Hepatocyte (in vitro differentiated cells): ENCODE data around the gene CEP131. TPM values are rescaled to one million over a fixed set of nuclear protein-coding genes. Genes with fewer than 3 reads are reported as not detected.

ENCODE experiments used
- DNase-seq: peaks from one replicate; pipeline ENCODE4 v3.0.0-alpha.2; 2016; ENCODE audit warnings: low spot score
- H2AFZ ChIP-seq: fragments of 200-600 bp; sonication (generic); 2 replicates; pipeline ENCODE4 v1.6.0; 2016; ENCODE audit warnings: antibody characterized with exemption, mild to moderate bottlenecking
- H3K27ac ChIP-seq: fragments of 200-600 bp; sonication (generic); 2 replicates; pipeline ENCODE4 v1.5.1; 2016; ENCODE audit warnings: mild to moderate bottlenecking
- H3K27me3 ChIP-seq: fragments of 200-600 bp; sonication (generic); 2 replicates; pipeline ENCODE4 v1.6.1; 2016
- H3K36me3 ChIP-seq: fragments of 200-600 bp; sonication (generic); replicated peaks from 2 replicates; pipeline ENCODE4 v1.5.1; 2016; ENCODE audit warnings: low read depth; ENCODE audit not compliant: insufficient read depth
- H3K4me1 ChIP-seq: fragments of 200-600 bp; sonication (generic); 2 replicates; pipeline ENCODE4 v1.5.1; 2016; ENCODE audit warnings: mild to moderate bottlenecking, moderate library complexity; ENCODE audit not compliant: insufficient read depth
- H3K4me2 ChIP-seq: fragments of 200-600 bp; sonication (generic); 2 replicates; pipeline ENCODE4 v1.6.0; 2016
- H3K4me3 ChIP-seq: fragments of 200-600 bp; sonication (generic); 2 replicates; pipeline ENCODE4 v1.5.1; 2016; ENCODE audit warnings: mild to moderate bottlenecking
- H3K79me2 ChIP-seq: fragments of 200-600 bp; sonication (generic); 2 replicates; pipeline ENCODE4 v1.6.0; 2017; ENCODE audit warnings: mild to moderate bottlenecking
- H3K9me2 ChIP-seq: fragments of 200-600 bp; sonication (generic); replicated peaks from 2 replicates; pipeline ENCODE4 v1.6.0; 2017; ENCODE audit warnings: mild to moderate bottlenecking; ENCODE audit not compliant: insufficient read depth
- H3K9me3 ChIP-seq: fragments of 200-600 bp; sonication (generic); 2 replicates; pipeline ENCODE4 v1.5.1; 2016; ENCODE audit warnings: low read depth, mild to moderate bottlenecking
- H4K20me1 ChIP-seq: fragments of 200-600 bp; sonication (generic); 2 replicates; pipeline ENCODE4 v1.6.0; 2016; ENCODE audit warnings: mild to moderate bottlenecking; ENCODE audit not compliant: insufficient read depth, poor library complexity, severe bottlenecking
- EZH2 ChIP-seq: fragments of 200-600 bp; sonication (generic); IDR thresholded peaks from 2 replicates; pipeline ENCODE4 v1.6.1; 2016; ENCODE audit warnings: antibody characterized with exemption, mild to moderate bottlenecking, borderline replicate concordance
- EZH2phosphoT487 ChIP-seq: fragments of 200-600 bp; sonication (generic); IDR thresholded peaks from one replicate; pipeline ENCODE4 v1.6.1; 2018; ENCODE audit warnings: antibody characterized with exemption, mild to moderate bottlenecking, low read depth, moderate library complexity; ENCODE audit not compliant: unreplicated experiment, severe bottlenecking
- WGBS: methylation state at CpG from one replicate; pipeline ENCODE4 v1.1.6; 2016; ENCODE audit warnings: low lambda C conversion rate; ENCODE audit errors: missing lambda C conversion rate; 5-methylcytosine and 5-hydroxymethylcytosine counted together
- polyA plus RNA-seq: library from polyadenylated mRNA; unstranded; fragments of >200 nt; fragmentation: Nextera tagmentation; extraction: Ambion mirVana; gene quantifications from 2 replicates; pipeline ENCODE4 v1.2.1, GENCODE V29; 2016
- total RNA-seq: library from RNA; depleted of rRNA; stranded (reverse); fragments of >200 nt; gene quantifications from 2 replicates; pipeline ENCODE4 v1.2.3, GENCODE V29; 2014
- TF ChIP-seq, protein P1 (sequence below): fragments of 200-600 bp; sonication (generic); IDR thresholded peaks from 2 replicates; pipeline ENCODE4 v1.5.1; 2016; ENCODE audit warnings: antibody characterized with exemption, mild to moderate bottlenecking; ENCODE audit not compliant: poor library complexity

The CEP131 gene
- total and polyA plus RNA-seq, 2 experiments from 2014 or later, result 7.3 to 10.1 TPM

DNA sequence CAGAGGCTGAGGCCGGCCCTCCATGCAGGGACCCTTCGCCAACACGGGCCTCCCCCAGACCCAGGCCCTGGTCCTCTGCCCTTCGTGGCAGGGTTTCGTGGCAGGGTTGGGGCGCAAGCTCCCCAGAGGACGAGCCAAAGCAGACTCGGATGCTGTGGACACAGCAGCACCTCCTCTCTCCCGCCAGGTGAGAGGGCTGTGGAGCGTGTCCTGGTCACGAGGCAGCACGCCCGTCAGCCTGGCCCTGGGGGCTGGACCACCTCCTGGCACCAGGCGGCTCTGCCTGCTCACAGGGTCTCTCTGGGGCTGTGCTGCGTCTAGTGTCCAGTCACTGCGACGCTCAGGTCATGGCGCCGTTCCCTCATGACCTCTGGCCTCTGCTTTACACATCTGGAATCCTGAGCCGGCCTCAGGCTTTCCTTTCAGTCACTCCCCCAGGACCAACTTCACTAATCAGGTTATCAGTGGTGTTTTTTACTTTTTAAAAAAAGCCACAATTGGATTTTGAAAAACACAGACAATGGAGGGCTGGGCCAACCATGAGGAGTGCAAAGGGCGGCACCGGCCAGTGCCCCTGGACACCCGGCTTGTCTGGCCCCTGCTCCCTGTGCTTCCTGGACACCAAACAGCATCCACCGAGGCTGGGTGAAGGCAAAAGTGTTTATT, 21.7 kb upstream of the CEP131 start:
- Histone ChIP-seq H3K4me3 (no peak overlapping the region), H4K20me1 (no peaks in the 10 kb centered on the region), H3K9me3 (no peaks in the 10 kb centered on the region), H3K4me2 (no peak overlapping the region), H3K9me2 (no peaks in the 10 kb centered on the region), H3K36me3 (no peaks in the 10 kb centered on the region), H3K27me3 (no peaks in the 10 kb centered on the region), H3K4me1 (peaks cover 6% of the 10 kb centered on the region), H2AFZ (no peak overlapping the region), H3K27ac (no peak overlapping the region), H3K79me2 (peaks cover 18% of the 10 kb centered on the region)
- TF ChIP-seq EZH2phosphoT487 (no peak), EZH2 (no peak)
- TF ChIP-seq, protein P1, sequence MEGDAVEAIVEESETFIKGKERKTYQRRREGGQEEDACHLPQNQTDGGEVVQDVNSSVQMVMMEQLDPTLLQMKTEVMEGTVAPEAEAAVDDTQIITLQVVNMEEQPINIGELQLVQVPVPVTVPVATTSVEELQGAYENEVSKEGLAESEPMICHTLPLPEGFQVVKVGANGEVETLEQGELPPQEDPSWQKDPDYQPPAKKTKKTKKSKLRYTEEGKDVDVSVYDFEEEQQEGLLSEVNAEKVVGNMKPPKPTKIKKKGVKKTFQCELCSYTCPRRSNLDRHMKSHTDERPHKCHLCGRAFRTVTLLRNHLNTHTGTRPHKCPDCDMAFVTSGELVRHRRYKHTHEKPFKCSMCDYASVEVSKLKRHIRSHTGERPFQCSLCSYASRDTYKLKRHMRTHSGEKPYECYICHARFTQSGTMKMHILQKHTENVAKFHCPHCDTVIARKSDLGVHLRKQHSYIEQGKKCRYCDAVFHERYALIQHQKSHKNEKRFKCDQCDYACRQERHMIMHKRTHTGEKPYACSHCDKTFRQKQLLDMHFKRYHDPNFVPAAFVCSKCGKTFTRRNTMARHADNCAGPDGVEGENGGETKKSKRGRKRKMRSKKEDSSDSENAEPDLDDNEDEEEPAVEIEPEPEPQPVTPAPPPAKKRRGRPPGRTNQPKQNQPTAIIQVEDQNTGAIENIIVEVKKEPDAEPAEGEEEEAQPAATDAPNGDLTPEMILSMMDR, result no peak
- no peak for DNase-seq
- WGBS, result 79% methylated on average over 24 of the region's 24 CpGs

DNA sequence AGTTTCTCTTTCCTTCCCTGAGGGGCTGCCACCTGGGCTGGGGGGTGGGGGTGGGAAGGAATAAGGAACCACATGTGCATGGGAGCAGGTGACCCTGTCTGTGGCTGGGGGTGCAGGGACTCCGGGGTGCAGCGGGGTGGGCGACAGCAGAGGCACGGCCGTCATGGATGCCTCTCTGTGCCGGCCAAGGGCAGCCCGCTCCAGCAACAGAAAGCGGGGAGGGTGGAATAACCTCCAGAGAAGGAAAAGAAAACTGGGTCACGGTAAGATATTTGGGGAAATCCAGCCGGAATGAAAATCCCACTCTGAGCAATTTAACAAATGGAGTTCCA, 20.5 kb upstream of the CEP131 start:
- TF ChIP-seq, protein P1, result no peak
- TF ChIP-seq EZH2phosphoT487, result no peak
- TF ChIP-seq EZH2, result no peak
- no peak for DNase-seq
- H3K36me3 ChIP-seq, result no peaks in the 10 kb centered on the region
- no peak overlapping the region for H3K4me2 ChIP-seq
- no peak overlapping the region for H2AFZ ChIP-seq
- no peaks in the 10 kb centered on the region for H3K27me3 ChIP-seq
- H3K4me3 ChIP-seq, result no peak overlapping the region
- 95% methylated on average over 10 of the region's 10 CpGs for WGBS
- no peaks in the 10 kb centered on the region for H3K9me3 ChIP-seq
- H3K27ac ChIP-seq, result no peak overlapping the region
- peaks cover 6% of the 10 kb centered on the region for H3K4me1 ChIP-seq
- no peaks in the 10 kb centered on the region for H3K9me2 ChIP-seq
- H4K20me1 ChIP-seq, result no peaks in the 10 kb centered on the region
- peaks cover 20% of the 10 kb centered on the region for H3K79me2 ChIP-seq

DNA sequence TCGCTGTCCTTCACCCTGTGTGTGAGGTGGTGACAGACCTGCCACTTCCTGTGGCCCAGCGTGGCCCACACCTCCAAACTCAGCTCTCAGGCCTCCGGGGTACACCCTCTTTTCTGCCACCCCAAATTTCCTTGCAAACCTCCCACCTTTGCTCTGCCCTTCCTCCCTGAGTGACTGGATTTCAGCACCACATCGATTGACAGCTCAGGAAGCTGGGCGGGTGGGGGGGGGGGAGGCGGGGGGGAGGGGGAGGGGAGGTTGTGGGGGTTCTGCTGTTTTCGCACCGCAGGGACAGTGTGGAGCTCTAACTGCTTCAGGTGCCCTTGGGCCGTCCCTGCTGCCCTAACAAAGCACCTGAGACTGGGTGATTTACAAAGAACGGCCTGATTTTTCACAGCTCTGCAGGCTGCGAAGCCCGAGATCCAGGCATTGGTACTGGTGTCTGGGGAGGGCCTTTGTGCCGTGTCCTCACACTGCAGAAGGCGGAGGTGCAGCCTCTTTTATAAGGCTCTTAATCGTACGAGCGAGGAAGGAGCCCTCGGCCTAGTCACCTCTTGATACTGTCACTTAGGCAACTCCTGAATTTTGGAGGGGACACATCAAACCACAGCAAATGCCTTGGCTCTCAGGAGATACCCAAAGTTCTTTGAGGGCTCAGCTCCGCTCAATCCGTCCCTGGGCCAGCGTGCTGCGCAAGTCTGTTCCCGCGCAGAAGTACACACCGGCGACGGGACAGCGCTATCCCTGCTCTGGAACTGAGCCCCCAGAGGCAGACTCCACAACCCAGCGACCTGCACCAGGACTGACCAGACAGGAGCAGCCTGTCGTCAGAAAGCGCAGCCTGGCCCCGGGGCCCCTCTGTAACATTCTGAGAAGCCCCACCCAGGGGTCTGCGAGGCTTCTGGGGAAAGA, 19.9 kb upstream of the CEP131 start:
- H3K4me1 ChIP-seq, result peaks cover 10% of the 10 kb centered on the region
- WGBS, result 82% methylated on average over 31 of the region's 33 CpGs
- H3K27ac ChIP-seq, result no peak overlapping the region
- H3K79me2 ChIP-seq, result peaks cover 26% of the 10 kb centered on the region
- H3K27me3 ChIP-seq, result no peaks in the 10 kb centered on the region
- H3K36me3 ChIP-seq, result no peaks in the 10 kb centered on the region
- H3K4me3 ChIP-seq, result no peak overlapping the region
- no peaks in the 10 kb centered on the region for H3K9me2 ChIP-seq
- no peaks in the 10 kb centered on the region for H4K20me1 ChIP-seq
- TF ChIP-seq, protein P1, result no peak
- TF ChIP-seq EZH2phosphoT487, result no peak
- TF ChIP-seq EZH2, result no peak
- no peak for DNase-seq
- H3K4me2 ChIP-seq, result no peak overlapping the region
- no peaks in the 10 kb centered on the region for H3K9me3 ChIP-seq
- H2AFZ ChIP-seq, result no peak overlapping the region
